Muscle layer of duodenum (tissue), 2 donors: ENCODE measurements around the gene ADD2.

Experiments
- H3K27ac ChIP-seq: one replicate; pipeline ENCODE4 v1.7.0; 2013; ENCODE audit warnings: mild to moderate bottlenecking, low read length
- H3K27me3 ChIP-seq: one replicate; pipeline ENCODE4 v1.7.0; 2013; ENCODE audit warnings: low read depth, mild to moderate bottlenecking, control low read depth, low read length
- H3K36me3 ChIP-seq, 2 donors: one replicate each; pipeline ENCODE4 v1.7.0; 2013; ENCODE audit warnings: low read length in 2 of 2, control low read depth in 1 of 2, mild to moderate bottlenecking in 1 of 2; ENCODE audit not compliant: insufficient read depth in 2 of 2, control insufficient read depth in 1 of 2
- H3K4me1 ChIP-seq, 2 donors: one replicate each; pipeline ENCODE4 v1.7.0; 2013; ENCODE audit warnings: low read length in 2 of 2, mild to moderate bottlenecking in 2 of 2, control low read depth in 1 of 2, moderate library complexity in 1 of 2; ENCODE audit not compliant: insufficient read depth in 2 of 2, control insufficient read depth in 1 of 2
- H3K4me3 ChIP-seq, 2 donors: one replicate each; pipeline ENCODE4 v1.7.0; 2013; ENCODE audit warnings: low read length in 2 of 2, low read depth in 1 of 2, mild to moderate bottlenecking in 1 of 2
- H3K9me3 ChIP-seq, 2 donors: one replicate each; pipeline ENCODE4 v1.7.0; 2013; ENCODE audit warnings: low read length in 2 of 2, control low read depth in 1 of 2, mild to moderate bottlenecking in 1 of 2; ENCODE audit not compliant: control insufficient read depth in 1 of 2
- donor health status: healthy.

ADD2 gene

GRCh38 chr2:70691497-70692140 is 76.4 kb downstream of the ADD2 start:
- Histone ChIP-seq H3K4me3 (no peak overlapping the region), H3K4me1 (no peaks in the 10 kb centered on the region), H3K27ac (no peak overlapping the region), H3K36me3 (no peaks in the 10 kb centered on the region), H3K27me3 (peaks cover 7% of the 10 kb centered on the region), H3K9me3 (no peaks in the 10 kb centered on the region)

DNA sequence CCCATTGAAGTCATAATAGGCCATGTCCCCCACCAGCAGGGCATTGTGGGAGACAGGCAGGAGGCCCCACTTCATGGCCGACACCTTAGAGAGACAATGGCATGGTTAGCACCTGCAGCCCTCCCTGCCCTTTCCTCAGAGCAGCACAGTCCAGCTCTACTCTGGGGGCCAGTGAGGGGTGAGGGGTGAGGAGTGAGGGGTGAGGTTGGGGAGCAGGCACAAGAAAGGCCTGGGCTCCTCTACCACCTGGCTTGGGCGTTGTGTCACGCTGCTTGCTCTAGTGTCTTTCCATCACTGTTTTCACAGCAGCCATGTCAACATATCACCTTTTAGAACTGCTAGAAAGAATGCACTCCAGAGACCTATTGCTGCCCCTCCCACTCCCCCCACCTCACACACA is 77.2 kb downstream of the ADD2 start:
- no peaks in the 10 kb centered on the region for H3K9me3 ChIP-seq

DNA sequence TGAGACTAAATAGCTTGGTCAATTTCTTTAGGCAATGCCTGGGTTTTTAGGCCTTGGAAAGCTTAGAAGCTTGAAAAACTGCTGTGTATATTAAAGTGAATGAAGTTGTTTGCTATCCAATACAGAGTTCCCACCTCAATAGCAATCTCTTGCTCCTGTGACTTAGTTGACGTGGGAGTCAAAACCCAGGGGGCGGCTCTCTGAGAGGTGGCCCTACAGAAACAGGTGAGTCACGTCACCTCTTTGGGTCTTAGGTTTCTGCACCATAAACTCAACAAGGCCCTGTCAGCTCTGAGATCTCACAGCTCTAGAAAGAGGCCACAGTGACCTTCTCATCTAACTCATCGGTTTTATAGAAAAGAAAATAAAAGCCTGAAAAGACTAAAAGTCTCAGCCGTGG is 79.6 kb downstream of the ADD2 start:
- Histone ChIP-seq H3K36me3 (no peaks in the 10 kb centered on the region), H3K9me3 (no peaks in the 10 kb centered on the region), H3K27me3 (no peaks in the 10 kb centered on the region), H3K27ac (no peak overlapping the region), H3K4me3 (no peak overlapping the region), H3K4me1 (no peaks in the 10 kb centered on the region)

More for the DNA sequence above, 77.2 kb downstream of the ADD2 start:
- Histone ChIP-seq H3K36me3 (no peaks in the 10 kb centered on the region), H3K27ac (no peak overlapping the region), H3K4me3 (no peak overlapping the region), H3K4me1 (no peaks in the 10 kb centered on the region), H3K27me3 (peaks cover 5% of the 10 kb centered on the region)

GRCh38 chr2:70687461-70687795 is 80.6 kb downstream of the ADD2 start:
- Histone ChIP-seq H3K4me3 (no peak overlapping the region), H3K27me3 (no peaks in the 10 kb centered on the region), H3K27ac (no peak overlapping the region), H3K36me3 (no peaks in the 10 kb centered on the region), H3K4me1 (no peaks in the 10 kb centered on the region), H3K9me3 (no peaks in the 10 kb centered on the region)

GRCh38 chr2:70686577-70687460 is 81.2 kb downstream of the ADD2 start:
- Histone ChIP-seq H3K9me3 (no peaks in the 10 kb centered on the region), H3K4me1 (no peaks in the 10 kb centered on the region), H3K27ac (no peak overlapping the region), H3K4me3 (no peak overlapping the region), H3K27me3 (no peaks in the 10 kb centered on the region), H3K36me3 (no peaks in the 10 kb centered on the region)

GRCh38 chr2:70685771-70686171 is 82.2 kb downstream of the ADD2 start:
- no peaks in the 10 kb centered on the region for H3K36me3 ChIP-seq
- no peak overlapping the region for H3K4me3 ChIP-seq

GRCh38 chr2:70684846-70685622 is 83.0 kb downstream of the ADD2 start:
- Histone ChIP-seq H3K9me3 (no peaks in the 10 kb centered on the region), H3K27ac (no peak overlapping the region), H3K36me3 (no peaks in the 10 kb centered on the region), H3K27me3 (no peaks in the 10 kb centered on the region), H3K4me3 (no peak overlapping the region), H3K4me1 (no peaks in the 10 kb centered on the region)

More at GRCh38 chr2:70685771-70686171, 82.2 kb downstream of the ADD2 start:
- Histone ChIP-seq H3K9me3 (no peaks in the 10 kb centered on the region), H3K4me1 (no peaks in the 10 kb centered on the region), H3K27ac (no peak overlapping the region), H3K27me3 (no peaks in the 10 kb centered on the region)

GRCh38 chr2:70683455-70683854 is 84.5 kb downstream of the ADD2 start:
- Histone ChIP-seq H3K9me3 (no peaks in the 10 kb centered on the region), H3K4me3 (no peak overlapping the region), H3K36me3 (no peaks in the 10 kb centered on the region), H3K27me3 (no peaks in the 10 kb centered on the region), H3K4me1 (no peaks in the 10 kb centered on the region), H3K27ac (no peak overlapping the region)

GRCh38 chr2:70680735-70681134 is 87.3 kb downstream of the ADD2 start:
- Histone ChIP-seq H3K27ac (no peak overlapping the region), H3K4me1 (no peaks in the 10 kb centered on the region), H3K9me3 (no peaks in the 10 kb centered on the region), H3K27me3 (no peaks in the 10 kb centered on the region), H3K36me3 (no peaks in the 10 kb centered on the region), H3K4me3 (no peak overlapping the region)

DNA sequence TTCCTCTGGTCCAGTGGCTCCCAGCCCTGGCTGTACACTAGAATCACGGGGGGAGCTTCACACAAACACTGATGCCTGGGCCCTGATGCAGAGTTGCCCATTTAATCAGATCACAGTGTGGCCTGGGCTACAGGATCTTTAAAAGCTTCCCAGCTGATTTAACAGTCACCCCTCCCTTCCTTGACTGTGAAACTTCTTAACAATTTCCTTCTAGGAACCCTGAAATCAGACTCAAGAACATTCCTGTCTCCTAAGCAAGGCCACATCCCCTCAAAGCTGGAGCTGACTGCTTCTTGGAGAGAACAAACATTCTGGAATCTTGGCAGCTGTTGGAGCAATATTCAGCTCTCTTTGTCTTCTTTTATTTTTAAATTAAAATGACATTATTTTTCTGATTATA is 88.7 kb downstream of the ADD2 start:
- Histone ChIP-seq H3K4me1 (no peaks in the 10 kb centered on the region), H3K36me3 (no peaks in the 10 kb centered on the region), H3K9me3 (no peaks in the 10 kb centered on the region), H3K27me3 (no peaks in the 10 kb centered on the region), H3K27ac (no peak overlapping the region), H3K4me3 (no peak overlapping the region)

DNA sequence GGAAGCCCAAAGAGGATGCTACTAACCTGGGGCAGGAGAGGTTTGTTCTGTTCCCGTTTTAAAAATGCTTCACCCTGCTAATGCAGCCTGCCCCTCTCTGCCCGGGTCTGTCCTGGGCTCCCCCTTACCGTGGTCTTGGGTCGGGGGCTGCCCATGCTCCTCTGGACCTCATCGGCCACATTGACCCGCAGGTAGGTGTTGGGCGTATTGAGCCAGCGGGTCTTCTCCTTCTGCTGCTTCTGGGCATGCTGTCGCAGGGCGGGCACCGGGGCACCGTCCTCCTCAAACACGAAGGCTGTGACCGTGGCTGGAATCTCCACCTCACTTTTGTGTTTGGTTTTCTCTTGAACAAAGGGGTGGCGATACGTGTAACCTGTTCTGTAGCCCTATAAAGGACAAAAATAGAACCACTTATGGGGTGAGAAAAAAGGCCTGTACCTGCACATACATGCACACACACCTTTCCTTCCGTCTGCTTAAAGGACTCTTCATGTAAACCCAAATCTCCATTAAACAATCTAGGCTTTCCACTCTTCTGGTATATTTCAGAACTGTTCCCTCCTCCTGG is 89.3 kb downstream of the ADD2 start:
- H3K27ac ChIP-seq: no peak overlapping the region

More for the DNA sequence above, 89.3 kb downstream of the ADD2 start:
- H3K36me3 ChIP-seq: no peaks in the 10 kb centered on the region
- H3K4me1 ChIP-seq: no peaks in the 10 kb centered on the region
- H3K4me3 ChIP-seq: no peak overlapping the region
- no peaks in the 10 kb centered on the region for H3K9me3 ChIP-seq
- no peaks in the 10 kb centered on the region for H3K27me3 ChIP-seq
